ENCODE results near the gene ADAMTS14.

GRCh38 chr10:70730955-70731354 lies 58.6 kb downstream of the ADAMTS14 start:
- TF ChIP-seq CTCF (IDR thresholded peaks at IDR 0.05; ENCODE audit: low read depth, low read length, poor library complexity, severe bottlenecking): no peak
- TF ChIP-seq EZH2phosphoT487 (IDR thresholded peaks at IDR 0.05; ENCODE audit: borderline replicate concordance, low read length): no peak

All from DOHH2 (cell line).